Measurements from ENCODE around the gene CHIT1.

The CHIT1 gene

GRCh38 chr1:203166192-203166940 lies 63.1 kb downstream of the CHIT1 start:
- H3K4me3 ChIP-seq (ENCODE audit: low read length): no peak overlapping the region
- TF ChIP-seq ZNF274 (IDR thresholded peaks at IDR 0.05; ENCODE audit: low read depth, low read length): no peak

Measured in GM08714 (cell line).